ENCODE results near the gene PIGO.

The PIGO gene

DNA sequence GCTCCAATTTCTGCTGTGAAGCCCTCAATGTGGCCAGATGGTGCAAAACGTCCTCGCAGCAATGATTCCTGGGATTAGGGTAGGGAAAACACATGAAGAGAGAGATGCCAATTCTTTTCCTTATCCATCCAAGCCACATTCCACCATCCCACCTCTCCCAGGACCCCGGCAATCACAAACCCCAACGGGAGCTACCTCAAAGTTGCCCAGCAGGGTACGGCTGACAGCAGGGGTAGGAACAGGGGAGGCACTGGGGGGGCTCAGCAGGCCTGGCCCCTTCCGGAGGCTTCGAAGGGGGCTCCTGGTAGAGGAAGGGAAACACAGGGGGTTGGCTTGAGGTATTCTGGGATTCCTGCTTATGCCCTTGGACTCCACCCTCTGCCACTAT lies 9.9 kb upstream of the PIGO start:
- no peak for DNase-seq (ENCODE audit: low read depth in 2 of 2)

DNA sequence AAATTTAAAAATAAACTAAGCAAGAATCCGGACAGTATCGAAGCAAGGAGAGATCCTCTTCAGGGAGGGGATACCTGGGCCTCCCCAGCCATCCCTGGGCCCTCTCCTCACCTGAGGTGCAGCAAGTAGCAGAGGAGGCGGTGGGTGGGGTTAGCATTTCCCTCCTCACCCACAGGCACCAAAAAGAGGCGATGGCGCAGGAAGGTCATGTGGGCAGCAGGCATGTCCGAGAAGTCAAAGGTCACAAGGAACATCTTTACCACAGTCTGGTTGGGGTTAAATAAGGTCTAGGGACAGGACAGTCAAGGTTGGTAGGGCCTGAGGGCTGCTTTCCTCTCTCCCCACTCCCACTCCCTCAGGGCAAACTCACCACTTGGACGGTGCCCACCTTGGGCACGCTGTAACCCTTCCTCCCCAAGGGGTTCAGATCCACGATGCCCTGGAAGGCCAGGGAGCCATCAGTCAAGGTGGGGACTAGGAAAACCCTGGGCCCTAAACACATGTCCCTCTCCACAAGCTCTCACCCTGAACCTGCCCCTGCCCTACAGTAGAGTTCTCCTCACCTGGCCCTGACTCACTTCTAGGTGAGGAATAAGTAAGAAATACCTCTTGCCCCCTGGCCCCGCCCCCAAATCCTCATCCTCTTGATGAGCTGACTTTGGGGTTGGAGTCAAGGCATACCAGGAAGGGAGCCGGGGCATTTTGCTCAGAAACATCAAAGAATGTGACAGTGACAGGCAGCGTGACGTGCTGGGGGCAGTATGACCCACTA lies 9.4 kb upstream of the PIGO start:
- no peak for DNase-seq (ENCODE audit: low read depth in 2 of 2)

DNA sequence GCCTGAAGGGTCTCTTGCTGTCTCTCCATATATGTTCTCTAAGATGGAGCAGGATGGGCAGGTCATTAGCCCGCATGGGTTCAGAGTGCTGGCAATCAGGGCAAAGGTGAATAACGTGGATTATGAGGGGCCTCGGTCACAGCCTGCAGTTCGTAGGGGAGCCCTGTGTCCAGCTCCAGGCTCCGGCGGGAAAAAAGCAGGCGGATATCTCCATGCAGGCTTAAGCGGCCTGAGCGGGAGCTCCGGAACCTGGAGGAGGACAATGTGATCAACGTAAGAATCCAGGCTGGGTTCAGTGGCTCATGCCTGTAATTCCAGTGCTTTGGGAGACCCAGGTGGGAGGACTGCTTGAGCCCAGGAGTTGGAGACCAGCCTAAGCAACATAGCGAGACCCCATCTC lies 8.7 kb upstream of the PIGO start:
- DNase-seq (ENCODE audit: low read depth in 2 of 2): no peak

DNA sequence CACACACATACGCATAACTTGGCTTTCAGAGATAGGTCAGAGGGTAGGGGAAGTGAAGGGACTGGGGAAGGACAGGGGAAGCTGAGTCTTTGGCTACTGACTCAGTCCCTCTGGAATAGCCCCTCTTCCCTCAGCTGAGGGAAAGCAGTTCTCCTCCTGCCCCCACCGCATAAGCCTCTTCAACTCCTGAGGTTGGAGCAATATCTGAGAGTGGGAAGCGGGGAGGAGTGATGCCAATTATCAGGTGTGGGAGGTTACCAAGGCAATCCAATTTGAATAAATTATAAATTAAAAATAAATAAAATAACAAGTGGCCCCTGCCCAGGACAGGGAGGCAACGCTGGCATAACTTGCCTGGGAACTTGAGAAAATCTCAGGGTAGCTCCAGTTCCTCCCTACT lies 8.2 kb upstream of the PIGO start:
- no peak for DNase-seq (ENCODE audit: low read depth in 2 of 2)

DNA sequence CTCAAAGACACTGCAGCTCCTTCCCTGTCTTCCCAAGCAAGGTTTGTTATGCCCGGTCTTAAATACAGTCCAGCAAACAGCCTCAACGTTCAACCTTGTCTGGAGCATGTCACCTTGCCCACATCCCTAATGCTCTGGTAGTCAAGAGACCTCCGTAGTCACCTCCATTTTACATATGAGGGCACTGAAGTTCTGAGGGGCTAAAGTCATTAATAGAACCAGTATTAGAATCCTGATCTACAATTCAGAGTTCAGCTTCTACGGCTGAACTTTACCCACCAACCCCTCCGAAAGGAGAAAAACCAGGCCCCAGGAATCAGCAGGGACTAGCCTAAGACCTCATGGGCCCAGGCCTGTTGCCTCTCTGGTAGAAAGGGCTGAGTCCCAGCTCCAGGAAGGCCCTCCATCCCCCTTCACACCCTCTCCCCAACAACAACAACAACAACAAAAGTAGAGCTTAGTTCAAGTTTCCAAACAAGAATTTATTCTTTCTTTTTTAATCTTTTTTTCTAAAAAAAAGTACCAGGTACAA lies 7.3 kb upstream of the PIGO start:
- DNase-seq (ENCODE audit: low read depth in 2 of 2): no peak

DNA sequence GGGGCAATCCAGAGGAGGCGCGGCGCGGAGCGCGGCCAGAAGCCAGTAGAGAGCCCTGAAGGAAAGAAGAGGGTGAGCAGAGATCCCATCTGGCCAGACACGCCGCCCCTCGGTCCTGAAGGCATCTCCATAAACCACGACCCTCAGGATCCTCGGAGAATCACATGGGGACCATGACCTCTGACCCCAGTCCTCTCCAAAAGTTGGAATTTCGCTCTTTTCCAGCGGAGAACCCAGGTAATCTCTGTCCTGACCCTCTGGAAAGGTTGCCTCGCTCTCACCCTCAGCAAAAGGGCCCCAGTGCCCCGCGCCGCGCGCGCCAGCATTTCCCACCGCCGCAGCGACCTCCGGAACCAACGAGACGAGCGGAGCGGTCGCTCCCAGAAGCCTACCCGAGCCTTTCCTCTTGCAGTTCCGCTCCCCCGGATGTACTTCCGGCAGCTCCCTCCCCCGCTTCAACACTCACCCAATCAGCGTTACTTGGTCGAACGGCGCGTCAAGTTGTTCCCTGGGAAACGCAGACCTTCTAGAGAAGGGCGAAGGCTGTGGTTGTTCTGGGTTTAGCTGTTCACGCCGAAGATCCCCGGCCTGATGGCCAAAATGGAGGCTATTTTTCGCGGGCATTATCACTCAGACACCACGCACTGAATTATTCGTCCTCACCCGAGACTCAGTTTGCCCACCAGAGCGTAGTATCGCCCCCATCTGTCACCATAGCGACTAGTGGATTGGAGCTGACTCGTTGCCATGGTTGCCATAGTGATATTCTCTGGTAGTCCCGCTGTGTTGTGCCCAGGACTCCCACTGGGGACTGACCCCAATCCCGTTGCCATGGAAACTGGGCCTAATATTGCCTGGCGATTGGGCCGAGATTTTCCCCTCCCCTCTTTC lies 6.6 kb upstream of the PIGO start, which contains the start of gene STOML2:
TSS of gene STOML2 (minus strand) at position 363 of the 891 bp plus-strand sequence. CDS start at position 326, 37 bp downstream.
- peak; percentile 79 to 85 for DNase-seq (ENCODE audit: low read depth in 2 of 2)

DNA sequence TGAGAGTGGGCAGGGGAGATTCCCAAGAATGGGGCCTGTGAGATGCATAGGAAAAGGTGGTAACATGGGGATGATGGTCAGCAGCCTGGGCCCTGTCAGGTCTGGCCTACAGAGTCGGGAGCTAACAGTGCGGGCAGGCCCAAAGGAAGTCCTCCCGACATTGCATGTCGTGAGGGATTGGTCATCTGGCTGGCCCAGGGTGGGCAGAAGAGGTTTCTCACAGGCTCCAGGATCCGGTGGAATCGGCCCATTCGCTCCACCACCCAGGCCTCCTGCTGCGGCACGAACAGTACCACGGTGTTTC lies 6.0 kb upstream of the PIGO start:
- no peak for DNase-seq (ENCODE audit: low read depth in 2 of 2)

DNA sequence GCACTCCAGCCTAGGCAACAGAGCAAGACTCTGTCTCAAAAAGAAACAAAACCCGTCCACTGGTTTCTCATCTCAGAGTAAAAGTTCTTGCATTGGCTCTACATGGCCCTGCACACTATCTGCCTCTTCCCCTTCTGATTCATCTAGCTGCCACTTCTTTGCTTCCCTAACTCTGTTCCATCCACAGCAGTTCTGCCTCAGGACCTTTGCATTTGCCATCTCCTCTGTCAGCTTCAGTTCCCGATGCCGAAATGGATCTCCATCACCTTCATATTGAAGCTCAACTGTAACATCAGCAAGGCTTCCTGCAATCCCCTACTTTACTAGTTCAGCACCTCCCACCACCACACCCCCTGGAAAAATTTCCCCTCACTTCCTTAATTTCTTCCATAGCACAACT lies 1.2 kb upstream of the PIGO start:
- DNase-seq (ENCODE audit: low read depth in 2 of 2): no peak

DNA sequence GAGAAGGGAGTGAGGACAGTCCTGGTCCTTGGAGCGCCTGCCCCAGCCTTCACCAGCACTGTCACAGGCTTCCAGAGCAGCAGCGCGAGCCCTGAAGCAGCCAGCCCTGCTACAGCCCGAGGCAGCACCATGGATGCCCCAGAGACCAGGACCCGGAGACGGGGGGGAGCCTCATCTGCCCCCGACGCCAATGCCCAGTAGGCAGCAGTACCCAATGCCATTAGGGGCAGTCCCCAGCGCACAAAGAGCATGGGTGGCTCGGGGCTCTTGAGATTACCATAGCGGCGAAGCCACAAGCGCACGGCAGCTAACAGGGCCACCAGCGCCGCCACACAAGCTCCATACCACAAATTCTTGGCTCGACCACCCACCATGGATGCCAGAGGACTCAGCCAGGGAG lies 4.9 kb downstream of the PIGO start:
- DNase-seq (ENCODE audit: low read depth in 2 of 2): no peak

DNA sequence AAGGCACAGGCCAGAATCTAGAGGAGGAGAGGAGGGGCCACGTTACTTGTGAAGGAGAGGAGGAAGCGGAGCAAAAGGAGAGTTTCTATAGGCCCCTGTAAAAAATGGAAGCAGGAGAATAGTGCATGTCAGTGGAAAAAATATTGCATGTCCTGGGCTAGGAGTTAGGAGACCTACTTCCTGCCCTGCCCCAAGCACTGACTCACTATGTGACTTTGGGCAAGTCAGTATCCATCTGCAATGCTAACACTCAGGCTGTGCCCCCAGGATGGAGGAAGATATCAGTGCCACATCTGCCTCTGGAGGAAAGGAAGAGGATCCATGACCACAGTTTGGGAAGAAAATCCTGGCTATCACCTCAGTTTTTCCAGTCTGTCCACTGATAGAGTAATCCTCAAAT lies 7.0 kb downstream of the PIGO start:
- DNase-seq (ENCODE audit: low read depth in 2 of 2): no peak

DNA sequence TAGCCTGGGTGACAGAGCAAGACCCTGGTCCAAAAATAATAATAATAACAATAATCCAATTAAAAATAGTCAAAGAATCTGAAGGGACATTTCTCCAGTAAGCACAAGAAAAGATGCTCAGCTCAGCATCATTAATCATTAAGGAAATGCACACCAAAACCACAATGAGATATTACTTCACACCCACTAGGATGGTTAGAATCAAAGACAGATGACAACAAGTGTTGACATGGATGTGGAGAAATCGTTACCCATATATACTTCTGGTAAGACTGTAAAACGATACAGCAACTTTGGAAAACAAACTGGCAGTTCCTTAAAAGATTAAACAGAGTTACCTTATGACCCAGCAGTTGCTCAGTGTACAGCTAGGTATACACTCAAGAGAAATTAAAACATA lies 11.3 kb downstream of the PIGO start:
- no peak for DNase-seq (ENCODE audit: low read depth in 2 of 2)

DNA sequence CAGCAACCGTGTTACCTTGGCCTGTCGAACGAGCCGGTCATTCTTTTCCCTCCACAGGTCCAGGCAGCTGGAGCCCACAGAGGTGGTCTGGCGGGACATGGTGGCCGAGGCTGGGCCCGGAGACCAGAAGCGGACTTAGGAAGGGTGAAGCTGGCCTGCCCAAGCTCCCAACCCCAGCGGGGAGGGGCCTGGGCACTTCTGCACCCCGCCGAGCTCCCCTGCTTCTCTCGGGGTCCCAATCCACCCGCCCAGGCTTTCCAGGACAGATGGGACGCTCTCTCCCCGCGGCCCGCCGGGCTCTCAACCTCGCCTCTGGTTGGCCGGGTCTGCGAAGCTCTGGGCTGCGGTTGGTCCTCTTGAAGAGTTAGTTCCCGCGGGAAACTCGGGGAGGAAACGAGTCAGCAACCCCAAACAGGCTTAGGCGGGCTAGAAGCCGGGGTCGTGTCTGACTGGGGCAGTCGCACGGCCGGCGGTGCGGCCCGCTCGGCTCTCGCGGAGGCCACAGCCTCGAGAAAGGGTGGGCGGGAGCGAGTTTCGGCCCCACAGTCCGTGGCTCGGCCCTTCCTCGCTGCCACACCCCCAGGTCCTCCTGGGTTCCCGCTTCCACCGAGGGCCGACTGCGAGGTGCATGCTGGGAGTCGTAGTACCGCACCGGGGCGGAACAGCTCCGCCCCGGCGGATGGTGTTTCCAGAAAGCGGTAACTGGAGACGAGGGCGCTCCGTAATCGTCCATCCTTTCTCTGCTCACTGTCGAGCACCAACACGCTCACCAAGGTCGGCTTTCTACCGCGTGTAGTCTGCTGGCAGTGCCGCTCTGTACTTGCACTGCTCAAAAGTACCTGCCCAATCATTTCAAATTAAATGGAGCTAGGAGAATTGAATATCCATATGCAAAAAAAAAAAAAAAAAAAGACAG lies 16.7 kb downstream of the PIGO start, which contains the start of gene FANCG:
TSS of gene FANCG (minus strand) at position 517 of the 916 bp plus-strand sequence. CDS start at position 99, 418 bp downstream.
- DNase-seq (ENCODE audit: low read depth in 2 of 2): peak; percentile 81

DNA sequence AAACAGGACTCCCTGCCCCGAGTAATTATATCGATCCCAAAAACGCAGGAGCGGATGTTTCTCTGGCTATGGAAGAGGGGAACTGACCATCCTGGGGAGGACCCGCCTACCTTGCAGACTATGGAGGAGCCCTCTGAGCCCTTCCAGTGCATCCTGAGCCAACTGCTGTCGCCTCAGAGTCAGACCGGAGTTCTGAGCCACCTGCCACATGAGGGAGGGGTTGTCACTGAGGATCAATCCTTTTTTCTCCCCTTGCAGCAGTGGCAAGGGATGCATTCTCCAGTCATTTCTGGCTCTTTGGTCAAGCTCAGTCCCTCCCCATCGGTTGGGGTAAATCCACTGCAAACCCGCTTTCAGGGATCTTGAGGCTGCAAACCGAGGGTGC lies 17.4 kb downstream of the PIGO start:
- DNase-seq (ENCODE audit: low read depth in 2 of 2): no peak

DNA sequence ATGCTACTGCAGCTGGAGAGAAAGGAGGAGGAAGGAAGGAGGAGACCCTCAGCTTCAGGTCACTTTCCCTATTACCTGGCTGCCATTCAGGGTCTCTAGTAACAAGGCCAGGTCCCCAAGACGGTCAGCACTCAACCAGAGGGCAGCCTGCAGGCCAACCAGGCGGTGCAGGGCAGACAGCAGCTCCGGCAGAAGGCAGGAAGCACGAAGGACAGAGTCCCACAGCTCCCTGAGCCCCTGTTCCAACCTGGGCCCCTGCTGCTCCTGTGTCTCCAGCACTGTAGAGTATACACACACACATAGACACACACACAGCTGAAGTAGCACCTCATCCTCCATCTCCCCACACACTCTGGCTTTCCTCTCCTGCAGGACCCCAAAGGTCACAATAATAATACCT lies 18.3 kb downstream of the PIGO start:
- DNase-seq (ENCODE audit: low read depth in 2 of 2): no peak

DNA sequence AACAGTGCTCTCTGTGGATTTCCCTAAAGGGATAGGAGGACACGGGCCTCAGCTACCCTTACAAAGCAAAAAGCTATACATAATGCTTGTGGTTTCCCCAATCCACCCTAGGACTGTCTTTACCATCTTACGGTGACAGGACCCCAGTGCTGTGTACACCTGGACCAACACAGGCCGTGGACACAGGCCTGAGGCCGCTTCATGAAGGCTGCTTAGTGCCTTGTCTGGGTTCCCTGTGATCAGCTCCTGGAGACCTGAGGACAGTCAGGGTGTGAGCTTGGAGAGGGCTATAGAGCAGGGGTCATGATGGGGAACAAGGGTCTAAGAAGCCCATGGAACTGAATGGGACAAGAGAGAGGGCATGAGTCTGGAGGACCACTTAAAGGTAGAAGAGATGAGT lies 19.5 kb downstream of the PIGO start:
- no peak for DNase-seq (ENCODE audit: low read depth in 2 of 2)

DNA sequence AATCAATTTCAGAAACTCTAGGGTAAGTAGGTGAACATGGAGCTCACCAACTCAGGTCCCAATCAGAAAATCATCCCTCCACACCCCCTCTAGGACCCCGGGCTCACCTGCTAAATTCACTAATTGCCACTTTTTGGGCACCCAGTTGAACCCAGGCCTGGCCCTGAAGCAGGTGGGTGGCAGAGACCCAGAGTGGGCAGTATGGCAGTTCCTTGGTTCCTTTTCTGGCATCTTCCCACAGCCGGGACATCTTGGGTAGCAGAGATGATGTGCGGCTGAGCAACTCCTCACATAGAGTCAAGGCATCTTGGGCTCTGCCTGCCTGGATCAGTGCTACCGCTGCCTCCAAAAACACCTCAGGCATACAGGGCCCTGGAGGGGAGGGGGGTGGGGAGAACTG lies 21.0 kb downstream of the PIGO start:
- DNase-seq (ENCODE audit: low read depth in 2 of 2): no peak

DNA sequence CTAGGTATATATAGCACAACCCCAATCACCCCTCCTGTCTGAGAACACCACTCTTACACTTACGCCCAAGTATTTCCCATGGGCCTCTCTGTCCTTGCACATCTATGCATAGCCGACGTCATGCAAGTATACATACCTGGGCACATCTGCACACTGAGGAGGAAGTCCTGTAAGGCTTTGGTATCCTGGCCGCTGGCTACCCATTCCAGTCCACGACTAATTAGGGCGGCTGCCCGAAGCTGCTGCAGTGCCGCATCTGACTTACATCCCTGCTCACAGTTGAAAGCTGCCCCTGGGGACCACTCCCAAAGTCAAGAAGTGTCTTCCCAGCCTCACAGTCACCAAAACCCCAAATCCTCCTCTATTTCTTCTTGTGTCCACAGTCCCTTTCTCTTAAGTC lies 21.6 kb downstream of the PIGO start:
- no peak for DNase-seq (ENCODE audit: low read depth in 2 of 2)

DNA sequence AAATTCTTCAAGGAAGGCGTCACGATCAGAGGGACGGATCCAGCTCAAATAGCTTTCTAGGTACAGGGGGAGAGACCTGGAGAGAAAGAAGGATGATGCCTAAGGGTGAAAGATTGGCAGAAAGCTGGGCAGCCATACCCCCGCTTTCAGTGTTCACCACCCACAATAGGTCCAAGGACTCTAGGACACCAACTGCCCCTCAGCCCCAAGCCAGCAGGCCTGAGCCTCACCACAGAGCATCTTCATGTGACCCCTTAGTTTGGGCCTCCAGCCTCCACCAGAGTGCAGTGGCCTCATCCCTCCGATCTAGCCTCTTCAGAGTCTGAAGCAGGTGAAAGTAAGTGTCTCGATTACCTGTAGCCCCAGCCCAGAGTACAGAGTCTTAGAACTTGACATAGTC lies 22.2 kb downstream of the PIGO start:
- DNase-seq (ENCODE audit: low read depth in 2 of 2): no peak

DNA sequence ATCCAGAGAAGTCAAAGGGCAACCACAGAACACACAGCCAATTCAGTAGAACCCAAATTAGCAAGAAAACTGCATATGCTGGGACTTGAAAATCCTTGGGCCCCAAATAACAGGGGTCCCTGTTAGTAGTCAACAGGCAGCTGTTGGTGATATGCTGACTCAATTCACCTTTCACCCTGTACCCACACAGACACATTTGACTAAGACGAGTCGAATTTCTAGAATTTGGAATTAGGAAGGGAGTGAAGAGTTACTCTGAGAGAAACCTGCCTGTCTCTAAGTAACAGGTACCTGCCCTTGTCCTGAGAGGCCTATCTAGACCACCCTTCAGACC lies 23.1 kb downstream of the PIGO start:
- DNase-seq (ENCODE audit: low read depth in 2 of 2): no peak

DNA sequence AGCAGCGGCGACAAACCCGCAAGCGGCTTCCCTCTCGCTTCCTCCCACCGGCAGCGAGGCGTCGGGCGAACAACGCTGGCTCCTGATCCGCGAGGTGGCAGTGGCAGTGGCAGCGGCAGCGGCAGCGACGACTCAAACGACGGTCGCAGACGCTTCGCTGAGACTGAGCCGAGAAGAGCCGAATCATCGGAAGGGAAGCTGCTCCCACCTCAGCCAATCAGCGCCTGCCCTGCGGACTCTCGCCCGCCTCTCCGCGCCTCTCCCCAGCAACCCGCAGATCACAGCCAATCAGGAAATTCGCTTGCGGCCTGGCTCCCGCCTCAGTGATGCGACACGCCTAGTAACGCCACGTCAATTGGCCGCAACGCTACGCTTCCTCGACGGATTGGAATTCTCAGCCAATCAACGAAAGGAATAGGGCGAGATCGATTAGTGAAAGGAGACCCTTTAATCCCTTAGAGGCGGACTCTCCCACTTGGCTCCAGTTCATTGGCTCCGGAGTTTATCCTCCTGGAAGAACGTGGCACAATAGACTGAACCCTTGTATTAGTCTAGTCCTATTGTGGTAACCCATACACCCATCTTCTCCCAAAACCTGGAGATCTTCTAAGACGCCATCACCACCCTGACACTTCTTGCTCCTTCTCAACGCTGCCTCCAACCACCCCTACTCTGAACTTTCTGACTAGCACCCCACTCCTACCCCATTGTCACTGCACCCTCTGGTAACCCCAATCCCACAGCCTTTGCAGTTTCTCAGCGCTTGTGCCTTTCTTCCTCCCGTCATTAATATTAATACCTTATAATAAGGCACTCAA lies 23.7 kb downstream of the PIGO start, which contains the start of gene VCP:
TSS of gene VCP (minus strand) at position 165 of the 818 bp plus-strand sequence. CDS start 272 bp downstream, outside the sequence.
- peak; percentile 94 to 96 for DNase-seq (ENCODE audit: low read depth in 2 of 2)

Measured in stimulated activated CD8-positive, alpha-beta memory T cell treated with anti-CD3 and anti-CD28 coated beads, Interleukin-15, amount 100 ng/mL, for 48 hours (primary cell).